GM18907 (cell line): ENCODE measurements around the gene CYTH3.

ENCODE experiments used
- ATAC-seq: cut with Tn5 transposase; IDR thresholded peaks from one replicate; pipeline ENCODE4 v1.9.1; 2021; ENCODE audit warnings: mild to moderate bottlenecking, moderate library complexity; ENCODE audit not compliant: unreplicated experiment

CYTH3 gene

GRCh38 chr7:6258440-6259182 is 13.8 kb downstream of the CYTH3 start:
- ATAC-seq: no peak

- ATAC-seq: no peak
Observed at GRCh38 chr7:6257675-6258074, 14.7 kb downstream of the CYTH3 start.

GRCh38 chr7:6256677-6257535 is 15.5 kb downstream of the CYTH3 start:
- peak; percentile 85 for ATAC-seq

- no peak for ATAC-seq
Observed at GRCh38 chr7:6256109-6256483, 16.3 kb downstream of the CYTH3 start.

- no peak for ATAC-seq
Observed at GRCh38 chr7:6254866-6255265, 17.6 kb downstream of the CYTH3 start.

GRCh38 chr7:6252748-6253147 is 19.7 kb downstream of the CYTH3 start:
- no peak for ATAC-seq

GRCh38 chr7:6252341-6252746 is 20.1 kb downstream of the CYTH3 start:
- no peak for ATAC-seq

- no peak for ATAC-seq
Observed at GRCh38 chr7:6251653-6252052, 20.8 kb downstream of the CYTH3 start.

- ATAC-seq: peak; percentile 68
Observed at GRCh38 chr7:6250364-6250833, 22.0 kb downstream of the CYTH3 start.

GRCh38 chr7:6249043-6249442 is 23.4 kb downstream of the CYTH3 start:
- no peak for ATAC-seq

GRCh38 chr7:6248581-6248980 is 23.8 kb downstream of the CYTH3 start:
- ATAC-seq: no peak

GRCh38 chr7:6246251-6246917 is 26.0 kb downstream of the CYTH3 start:
- ATAC-seq: no peak

- ATAC-seq: no peak
Observed at GRCh38 chr7:6244021-6244420, 28.4 kb downstream of the CYTH3 start.

GRCh38 chr7:6243168-6243567 is 29.3 kb downstream of the CYTH3 start:
- no peak for ATAC-seq

- no peak for ATAC-seq
Observed at GRCh38 chr7:6242561-6242960, 29.9 kb downstream of the CYTH3 start.

- ATAC-seq: no peak
Observed at GRCh38 chr7:6241607-6241973, 30.8 kb downstream of the CYTH3 start.

- no peak for ATAC-seq
Observed at GRCh38 chr7:6238309-6238925, 34.0 kb downstream of the CYTH3 start.

GRCh38 chr7:6237730-6238129 is 34.7 kb downstream of the CYTH3 start:
- no peak for ATAC-seq

GRCh38 chr7:6237011-6237410 is 35.4 kb downstream of the CYTH3 start:
- no peak for ATAC-seq

GRCh38 chr7:6235029-6235871 is 37.2 kb downstream of the CYTH3 start:
- ATAC-seq: no peak
